HG03135 (cell line): ENCODE data around the gene LGR5.

Source experiments
- ATAC-seq: cut with Tn5 transposase; IDR thresholded peaks from one replicate; pipeline ENCODE4 v1.9.1; 2021; ENCODE audit warnings: mild to moderate bottlenecking, moderate library complexity; ENCODE audit not compliant: unreplicated experiment

LGR5 gene

DNA sequence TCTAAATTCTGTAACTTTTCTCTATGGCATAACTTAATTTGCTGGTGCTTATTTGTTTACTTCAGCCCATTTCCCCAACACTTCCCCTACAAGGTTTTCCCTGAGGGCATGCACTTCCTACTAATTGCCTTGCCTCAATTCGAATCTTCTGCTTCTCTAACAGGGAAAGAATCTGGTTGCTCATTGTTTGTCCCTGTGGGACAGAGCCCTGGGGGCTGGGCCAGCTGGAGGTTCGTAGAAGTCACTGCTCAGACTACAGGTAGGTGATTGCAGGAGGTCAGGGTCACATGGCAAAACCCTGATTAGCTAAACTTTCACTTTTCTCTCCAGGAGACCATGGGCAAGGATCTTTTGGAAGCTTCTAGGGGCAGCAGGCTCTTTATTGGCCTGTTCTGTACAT is 152.0 kb downstream of the LGR5 start:
- no peak for ATAC-seq

DNA sequence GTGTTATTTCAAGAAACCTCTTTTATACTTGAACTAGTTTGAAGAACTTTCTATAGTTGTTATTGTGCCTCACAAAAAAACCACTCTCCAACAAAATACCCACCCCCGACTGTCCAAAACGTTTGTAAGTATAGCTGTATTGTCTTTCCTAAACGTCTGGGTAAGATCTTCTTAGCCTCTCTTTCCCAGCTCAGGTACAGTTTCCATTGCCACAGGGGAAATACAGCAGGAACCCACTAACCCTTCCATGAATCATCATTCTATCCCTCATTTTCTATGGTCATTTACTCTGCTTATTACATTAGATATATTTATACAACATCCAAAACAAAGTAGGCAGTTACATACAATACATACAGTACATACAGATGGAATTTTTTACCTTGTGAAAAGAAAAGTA is 153.2 kb downstream of the LGR5 start:
- no peak for ATAC-seq

DNA sequence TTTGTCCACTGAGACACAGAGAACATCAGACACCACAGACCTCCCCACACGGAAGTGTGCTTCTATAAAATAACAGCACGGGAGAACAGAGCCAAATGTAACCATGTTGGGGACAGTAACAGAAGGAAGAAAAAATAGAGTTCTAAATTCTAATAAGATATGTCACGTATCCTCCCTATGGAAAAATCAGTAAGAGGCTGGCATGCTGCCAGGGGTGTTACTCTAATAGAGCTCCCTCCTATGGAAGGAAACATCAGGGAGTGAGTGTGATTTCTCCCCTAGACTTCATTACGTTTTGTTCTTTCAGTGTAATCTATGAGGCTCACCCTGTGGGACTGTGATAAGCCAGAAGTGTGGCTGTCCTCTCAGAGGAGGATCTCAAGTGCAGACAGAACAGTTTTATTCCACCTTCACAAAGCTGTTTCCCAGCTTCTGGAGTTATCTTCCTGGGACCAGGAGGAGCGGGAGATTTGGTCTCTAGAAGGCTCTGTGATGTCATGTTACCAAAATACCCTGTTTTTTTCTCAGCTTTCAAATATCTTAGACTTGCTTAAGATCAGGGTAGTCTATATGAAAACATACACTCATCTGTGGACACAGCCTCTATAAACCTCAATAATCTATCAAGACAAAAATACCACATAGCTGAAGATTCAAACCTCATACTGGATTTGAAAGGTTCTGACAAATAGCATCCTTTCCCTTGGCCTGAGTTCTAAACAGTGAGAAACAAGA is 154.8 kb downstream of the LGR5 start:
- ATAC-seq, result no peak

DNA sequence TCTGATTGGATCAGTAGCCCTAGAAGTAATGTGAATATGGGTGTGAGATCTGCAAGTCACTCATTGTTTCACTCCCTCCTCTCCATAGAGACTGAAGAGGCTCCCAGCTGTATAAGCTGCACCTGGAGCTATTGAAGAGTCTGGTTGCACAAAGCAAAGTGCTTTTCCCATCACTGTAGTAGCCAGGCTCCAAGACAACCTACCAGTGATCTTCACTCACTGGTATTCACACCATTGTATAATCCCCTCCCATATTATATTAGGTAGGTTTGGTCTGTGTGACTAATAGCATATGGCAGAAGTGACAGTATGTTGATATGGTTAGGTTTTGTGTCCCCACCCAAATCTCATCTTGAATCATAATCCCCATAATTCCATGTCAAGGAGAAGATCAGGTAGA is 159.6 kb downstream of the LGR5 start:
- ATAC-seq, result no peak

DNA sequence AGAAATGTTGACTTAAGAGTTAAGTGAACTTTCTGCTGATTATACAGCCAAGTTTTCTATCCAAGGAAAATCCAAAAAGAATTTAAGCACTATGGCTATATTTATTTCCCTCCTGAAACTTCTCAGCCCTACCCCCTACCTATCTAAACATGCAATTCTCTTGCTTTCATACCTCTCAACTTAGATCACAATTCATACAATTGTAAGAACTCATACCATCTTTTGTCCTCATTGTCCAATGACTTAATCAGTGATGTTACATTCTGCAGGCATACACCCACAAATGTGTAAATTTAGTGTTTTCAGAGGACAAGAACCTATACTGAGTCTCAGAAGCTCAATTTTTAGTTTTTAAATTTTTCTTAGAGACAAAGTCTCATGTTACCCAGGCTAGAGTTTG is 161.9 kb downstream of the LGR5 start:
- no peak for ATAC-seq

DNA sequence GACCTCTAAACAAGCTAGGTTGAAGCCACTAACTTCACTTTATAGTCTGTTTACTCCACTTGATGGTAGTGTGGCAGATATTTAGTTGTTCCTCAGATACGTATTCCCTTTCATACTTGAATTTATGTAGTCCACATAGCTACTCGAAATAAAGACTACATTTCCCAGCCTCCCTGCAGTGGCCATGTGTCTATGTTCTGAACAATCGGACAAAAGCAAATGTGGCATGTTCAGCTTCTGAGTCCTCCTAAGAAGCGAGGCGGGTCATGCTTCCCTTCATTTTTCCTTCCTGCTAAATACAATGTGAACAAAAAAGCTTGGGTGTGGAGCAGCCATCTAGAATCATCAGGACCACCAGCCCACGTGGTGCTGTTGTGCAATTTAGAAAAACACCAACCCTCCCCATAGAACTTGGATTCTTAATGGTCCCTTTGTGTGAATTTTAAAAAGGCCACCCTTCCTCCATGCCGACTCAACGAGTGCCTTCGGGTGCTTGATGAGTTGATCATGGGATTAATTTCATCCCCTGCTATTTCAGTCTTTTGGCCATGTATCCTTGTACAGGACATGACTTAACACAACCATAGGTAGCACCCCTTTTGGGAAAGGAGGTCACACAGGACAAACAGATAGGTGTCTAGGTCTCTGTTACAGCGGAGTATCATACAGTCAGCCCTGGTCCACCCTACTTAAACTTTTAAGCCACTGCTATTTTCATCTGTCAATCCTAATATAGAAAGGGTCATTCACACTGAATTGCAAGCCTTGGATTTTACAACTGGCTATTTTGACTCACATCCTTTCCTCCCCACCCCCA is 163.4 kb downstream of the LGR5 start:
- no peak for ATAC-seq

DNA sequence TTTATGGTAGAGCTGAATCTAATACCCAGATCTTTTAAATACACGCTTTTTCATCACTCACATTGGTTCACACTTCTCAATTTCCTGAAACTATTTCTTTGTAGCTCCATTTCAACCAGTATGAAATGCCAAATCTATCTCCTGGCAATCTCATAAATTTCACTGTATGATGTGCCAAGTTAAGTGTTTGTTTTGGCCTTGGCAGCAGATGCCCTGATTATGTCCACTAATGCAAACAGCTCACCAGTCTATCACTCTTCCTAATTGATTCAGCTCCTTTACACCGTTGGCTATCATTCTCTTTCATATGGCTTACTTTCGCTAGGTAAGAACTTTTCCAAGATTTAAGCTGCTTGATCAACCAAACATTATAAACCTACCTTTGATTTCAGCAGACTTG is 165.4 kb downstream of the LGR5 start:
- no peak for ATAC-seq

DNA sequence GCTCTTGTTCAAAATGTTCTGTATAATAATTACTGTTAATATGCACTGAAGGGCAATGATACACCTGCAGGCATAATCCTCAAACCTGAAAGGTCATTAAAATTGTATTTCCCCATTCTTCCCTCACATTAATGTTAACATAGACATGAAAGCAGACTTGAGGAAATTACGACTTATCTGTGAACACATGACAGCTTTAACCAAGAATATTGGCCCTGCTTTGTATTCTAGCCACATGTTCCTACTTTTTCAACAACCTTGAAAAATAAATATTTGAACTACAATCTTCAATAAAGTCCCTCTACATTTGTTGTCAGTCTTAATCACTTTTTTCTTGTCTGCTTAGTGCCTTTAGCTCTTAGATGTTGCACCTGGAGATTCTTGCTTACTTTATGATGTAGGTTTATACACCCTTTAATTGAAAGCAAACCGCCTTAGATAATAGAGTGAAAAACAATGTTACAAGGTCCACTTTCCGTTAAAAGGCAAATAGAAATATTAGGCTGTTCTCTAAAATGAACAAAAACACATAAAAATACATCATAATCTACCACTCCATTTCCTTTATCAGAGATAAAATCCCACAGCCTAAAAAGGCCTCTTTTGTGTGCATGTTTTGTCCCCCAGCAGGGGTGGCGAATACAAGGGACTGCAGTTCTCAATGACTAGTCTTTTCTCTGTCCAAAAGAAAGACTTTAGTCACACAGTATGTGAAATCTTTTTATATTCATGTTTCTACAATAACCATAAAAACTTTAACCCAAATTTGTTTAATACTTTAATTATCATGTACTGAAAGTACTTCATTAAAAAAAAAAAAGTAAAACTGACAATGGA is 168.1 kb downstream of the LGR5 start:
- ATAC-seq, result no peak

DNA sequence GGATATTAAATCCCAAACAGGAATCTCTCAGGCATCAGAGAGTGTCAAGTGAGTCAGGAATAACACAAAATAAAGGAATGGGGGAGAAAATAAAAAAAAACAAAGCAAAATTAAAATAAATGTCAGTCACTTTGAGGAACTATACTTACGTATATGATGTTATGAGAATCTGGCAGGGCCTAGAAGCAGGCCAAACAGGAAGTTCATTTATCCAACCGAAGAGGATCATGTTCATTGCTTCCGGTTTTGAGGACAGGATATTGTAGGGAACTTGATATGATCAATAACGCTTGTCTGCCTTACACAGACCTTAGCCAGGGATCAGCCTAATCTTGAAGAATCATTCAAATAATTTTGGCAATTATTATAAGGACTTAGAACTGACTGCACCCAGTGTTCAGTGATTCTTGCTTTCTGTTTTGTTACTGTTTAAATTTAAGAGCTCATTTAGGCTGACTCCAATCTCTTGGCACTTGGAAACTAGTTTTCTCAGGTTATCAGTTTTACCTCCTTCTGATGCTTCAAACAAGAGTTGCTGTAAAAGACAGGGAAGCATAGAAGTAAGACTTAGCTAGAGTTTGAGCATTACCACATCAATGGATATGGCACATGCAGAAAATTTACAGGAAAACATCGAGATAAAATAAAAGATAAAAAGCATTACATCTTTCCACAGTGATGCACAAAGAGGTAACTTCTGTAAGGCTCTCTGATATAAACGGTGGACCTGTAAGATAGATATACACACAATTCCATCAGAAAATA is 170.6 kb downstream of the LGR5 start:
- ATAC-seq, result no peak

DNA sequence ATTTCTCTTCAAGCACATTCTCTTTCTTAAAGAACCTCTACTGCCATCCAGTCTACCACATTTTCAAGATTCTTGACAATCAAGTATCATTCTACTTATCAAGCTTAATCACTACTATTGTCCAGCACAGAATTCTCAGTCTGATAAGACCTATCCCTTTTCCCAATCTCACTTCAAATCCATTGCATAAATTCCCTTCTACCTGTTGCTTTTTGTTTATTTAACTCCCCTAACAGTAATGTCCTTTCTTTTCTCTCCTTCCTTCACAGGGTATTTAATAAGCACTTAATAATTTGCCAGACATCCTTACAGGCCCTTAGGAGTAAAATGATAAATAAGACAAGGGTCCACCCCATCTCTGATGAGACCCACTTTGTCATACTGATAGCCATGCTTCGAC is 182.3 kb downstream of the LGR5 start:
- no peak for ATAC-seq

DNA sequence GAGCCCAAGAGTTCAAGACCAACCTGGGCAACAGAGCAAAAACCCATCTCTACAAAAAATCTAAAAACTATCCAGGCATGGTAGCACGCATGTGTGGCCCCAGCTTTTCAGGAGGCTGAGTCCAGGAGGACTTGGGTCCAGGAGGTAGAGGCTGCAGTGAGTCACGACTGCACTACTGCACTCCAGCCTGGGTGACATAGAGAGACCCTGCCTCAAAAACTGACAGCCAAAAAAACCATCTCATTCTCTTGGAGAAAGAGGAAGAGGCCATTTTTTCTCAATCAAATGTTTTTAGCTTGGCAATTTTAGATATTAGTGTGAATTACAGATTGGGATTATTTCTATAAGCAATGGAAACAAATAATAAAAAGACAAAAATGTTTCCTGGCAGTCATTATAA is 185.9 kb downstream of the LGR5 start:
- no peak for ATAC-seq

DNA sequence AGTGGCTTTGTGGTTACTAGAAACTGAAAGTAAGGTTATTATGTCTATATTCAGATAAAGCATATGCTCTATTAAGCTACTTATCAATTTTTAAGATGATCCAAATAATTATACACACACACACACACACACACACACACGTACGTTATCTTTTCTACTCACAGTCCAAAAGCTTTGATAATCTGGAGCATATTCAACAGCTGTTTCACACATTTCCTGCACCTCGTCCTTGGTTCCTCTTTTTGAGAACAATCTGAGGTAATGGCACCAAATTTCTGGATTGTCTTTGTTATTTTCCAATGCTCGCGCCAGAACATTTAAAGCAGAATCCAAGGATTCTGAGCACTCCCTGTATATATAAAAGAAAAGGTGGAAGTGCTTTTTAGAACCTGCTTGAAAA is 186.5 kb downstream of the LGR5 start:
- ATAC-seq, result peak; percentile 76

DNA sequence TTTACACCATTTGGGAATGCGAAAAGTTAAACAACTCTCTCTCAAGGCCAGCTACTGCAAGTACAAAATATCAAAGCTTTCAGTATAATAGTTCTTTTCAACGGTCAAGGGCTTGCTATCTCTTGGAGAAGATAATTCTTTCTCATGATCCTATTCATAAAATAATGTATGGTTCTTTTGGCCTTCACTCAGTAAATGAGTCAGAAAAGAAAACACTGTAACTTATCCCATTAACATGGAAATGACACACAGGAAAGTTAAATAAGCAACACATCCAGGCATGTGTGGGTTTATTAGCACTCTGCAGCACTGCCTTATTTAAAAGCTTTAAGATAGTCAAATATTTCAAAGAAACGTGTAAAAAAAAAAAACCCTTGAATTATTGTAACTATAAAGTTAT is 187.2 kb downstream of the LGR5 start:
- no peak for ATAC-seq

DNA sequence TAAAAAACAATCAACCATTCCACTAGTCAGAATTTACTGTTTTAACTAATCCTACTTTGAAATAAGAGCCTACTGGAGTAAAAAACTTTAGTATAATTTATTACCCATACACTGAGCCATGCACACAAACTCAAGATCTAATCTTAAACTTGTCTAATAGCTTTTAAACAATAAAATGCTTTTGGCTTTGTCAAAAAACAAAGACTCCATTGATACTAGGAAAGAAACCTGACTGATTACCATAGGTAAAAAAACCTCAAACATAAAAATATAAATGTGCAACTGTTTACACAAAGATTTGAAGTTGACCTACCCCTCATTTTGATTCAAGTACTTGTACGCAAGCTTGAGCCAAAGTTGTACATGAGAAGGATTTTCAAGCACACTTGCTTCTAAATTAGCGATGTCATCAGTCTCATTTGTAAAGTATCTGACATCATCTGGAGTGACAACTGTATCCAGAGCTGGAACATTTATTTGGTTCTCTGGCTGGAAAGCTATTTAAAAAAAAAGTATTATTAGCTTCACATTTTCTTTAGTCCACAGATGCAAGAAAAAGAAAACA is 187.9 kb downstream of the LGR5 start:
- ATAC-seq, result no peak
